ENCODE measurements around the gene LEO1. TPM values are rescaled to one million over a fixed set of nuclear protein-coding genes. Genes with fewer than 3 reads are reported as not detected.
A peak's percentile ranks its signal among the peaks of the same experiment; 100 is the strongest.

Gene LEO1
- total and polyA plus RNA-seq, 2 of the 13 experiments (the other 11 are each of a cell fraction or from before 2014, with no cell fraction given): 17.0 to 60.3 TPM

DNA sequence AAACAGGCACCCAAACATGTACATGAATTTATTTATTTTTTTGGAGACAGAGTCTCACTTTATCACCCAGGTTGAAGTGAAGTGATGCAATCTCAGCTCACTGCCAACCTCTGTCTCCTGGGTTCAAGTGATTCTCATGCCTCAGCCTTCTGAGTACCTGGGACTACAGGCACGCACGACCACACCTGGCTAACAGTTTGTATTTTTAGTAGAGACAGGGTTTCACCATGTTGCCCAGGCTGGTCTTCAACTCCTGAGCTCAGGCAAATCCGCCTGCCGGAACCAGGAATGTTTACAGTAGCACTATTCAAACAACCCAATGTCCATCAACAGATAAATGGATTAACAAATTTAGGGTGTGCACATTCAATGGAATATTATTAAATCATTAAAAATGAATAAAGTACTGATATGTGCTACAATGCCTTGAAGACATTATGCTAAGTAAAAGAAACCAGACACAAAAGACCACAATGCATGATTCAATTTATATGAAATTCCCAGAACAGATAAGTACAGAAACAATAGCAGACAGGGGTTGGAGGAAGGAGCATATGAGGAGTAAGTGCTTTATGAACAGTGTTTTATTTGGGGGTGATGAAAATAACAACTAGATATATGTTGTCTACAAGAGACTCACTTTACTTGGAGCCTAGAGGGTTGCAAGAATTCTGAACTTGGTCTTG lies 1.3 kb downstream of the LEO1 start (continued):
- TF ChIP-seq, protein P1, sequence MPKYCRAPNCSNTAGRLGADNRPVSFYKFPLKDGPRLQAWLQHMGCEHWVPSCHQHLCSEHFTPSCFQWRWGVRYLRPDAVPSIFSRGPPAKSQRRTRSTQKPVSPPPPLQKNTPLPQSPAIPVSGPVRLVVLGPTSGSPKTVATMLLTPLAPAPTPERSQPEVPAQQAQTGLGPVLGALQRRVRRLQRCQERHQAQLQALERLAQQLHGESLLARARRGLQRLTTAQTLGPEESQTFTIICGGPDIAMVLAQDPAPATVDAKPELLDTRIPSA (CRISPR knock-in tag; IDR thresholded peaks at IDR 0.05; ENCODE audit: borderline replicate concordance): no peak
- TF ChIP-seq SMARCC2 (IDR thresholded peaks at IDR 0.05) (no peak), TCF7L2 (IDR thresholded peaks at IDR 0.05; ENCODE audit: low read depth, low read length) (no peak), ARNT2 (CRISPR knock-in tag; IDR thresholded peaks at IDR 0.05; ENCODE audit: low read depth) (peak; percentile 12; the same call in 1 of the 2 replicates), MED1 (CRISPR knock-in tag; IDR thresholded peaks at IDR 0.05) (peak; percentile 89), MIXL1 (CRISPR knock-in tag; IDR thresholded peaks at IDR 0.05) (peak; percentile 92), RXRA (CRISPR knock-in tag; IDR thresholded peaks at IDR 0.05) (no peak), ZNF274 (CRISPR knock-in tag; IDR thresholded peaks at IDR 0.05) (no peak), ZNF264 (CRISPR knock-in tag; IDR thresholded peaks at IDR 0.05) (no peak), ZNF562 (CRISPR knock-in tag; IDR thresholded peaks at IDR 0.05; ENCODE audit: borderline replicate concordance) (no peak), NFYB (CRISPR knock-in tag; IDR thresholded peaks at IDR 0.05) (no peak), HOXA5 (CRISPR knock-in tag; IDR thresholded peaks at IDR 0.05) (no peak), EED (CRISPR knock-in tag; IDR thresholded peaks at IDR 0.05) (no peak), ZNF530 (CRISPR knock-in tag; IDR thresholded peaks at IDR 0.05; ENCODE audit: low read depth) (no peak), MTA1 (CRISPR knock-in tag; IDR thresholded peaks at IDR 0.05; ENCODE audit: borderline replicate concordance) (no peak), ZNF343 (CRISPR knock-in tag; IDR thresholded peaks at IDR 0.05) (no peak), AKAP8 (CRISPR knock-in tag; IDR thresholded peaks at IDR 0.05) (no peak), REXO4 (CRISPR knock-in tag; IDR thresholded peaks at IDR 0.05; ENCODE audit: borderline replicate concordance) (no peak), NR1H2 (CRISPR knock-in tag; IDR thresholded peaks at IDR 0.05; ENCODE audit: borderline replicate concordance, low read depth) (no peak)
- TF ChIP-seq, protein P2, sequence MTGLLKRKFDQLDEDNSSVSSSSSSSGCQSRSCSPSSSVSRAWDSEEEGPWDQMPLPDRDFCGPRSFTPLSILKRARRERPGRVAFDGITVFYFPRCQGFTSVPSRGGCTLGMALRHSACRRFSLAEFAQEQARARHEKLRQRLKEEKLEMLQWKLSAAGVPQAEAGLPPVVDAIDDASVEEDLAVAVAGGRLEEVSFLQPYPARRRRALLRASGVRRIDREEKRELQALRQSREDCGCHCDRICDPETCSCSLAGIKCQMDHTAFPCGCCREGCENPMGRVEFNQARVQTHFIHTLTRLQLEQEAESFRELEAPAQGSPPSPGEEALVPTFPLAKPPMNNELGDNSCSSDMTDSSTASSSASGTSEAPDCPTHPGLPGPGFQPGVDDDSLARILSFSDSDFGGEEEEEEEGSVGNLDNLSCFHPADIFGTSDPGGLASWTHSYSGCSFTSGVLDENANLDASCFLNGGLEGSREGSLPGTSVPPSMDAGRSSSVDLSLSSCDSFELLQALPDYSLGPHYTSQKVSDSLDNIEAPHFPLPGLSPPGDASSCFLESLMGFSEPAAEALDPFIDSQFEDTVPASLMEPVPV (CRISPR knock-in tag; IDR thresholded peaks at IDR 0.05): no peak
- TF ChIP-seq, protein P3, sequence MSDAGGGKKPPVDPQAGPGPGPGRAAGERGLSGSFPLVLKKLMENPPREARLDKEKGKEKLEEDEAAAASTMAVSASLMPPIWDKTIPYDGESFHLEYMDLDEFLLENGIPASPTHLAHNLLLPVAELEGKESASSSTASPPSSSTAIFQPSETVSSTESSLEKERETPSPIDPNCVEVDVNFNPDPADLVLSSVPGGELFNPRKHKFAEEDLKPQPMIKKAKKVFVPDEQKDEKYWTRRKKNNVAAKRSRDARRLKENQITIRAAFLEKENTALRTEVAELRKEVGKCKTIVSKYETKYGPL (CRISPR knock-in tag; IDR thresholded peaks at IDR 0.05): no peak
- TF ChIP-seq, protein P4, sequence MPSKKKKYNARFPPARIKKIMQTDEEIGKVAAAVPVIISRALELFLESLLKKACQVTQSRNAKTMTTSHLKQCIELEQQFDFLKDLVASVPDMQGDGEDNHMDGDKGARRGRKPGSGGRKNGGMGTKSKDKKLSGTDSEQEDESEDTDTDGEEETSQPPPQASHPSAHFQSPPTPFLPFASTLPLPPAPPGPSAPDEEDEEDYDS (CRISPR knock-in tag; IDR thresholded peaks at IDR 0.05): peak; percentile 53; the same call in 1 of the 2 replicates
- TF ChIP-seq, protein P5, sequence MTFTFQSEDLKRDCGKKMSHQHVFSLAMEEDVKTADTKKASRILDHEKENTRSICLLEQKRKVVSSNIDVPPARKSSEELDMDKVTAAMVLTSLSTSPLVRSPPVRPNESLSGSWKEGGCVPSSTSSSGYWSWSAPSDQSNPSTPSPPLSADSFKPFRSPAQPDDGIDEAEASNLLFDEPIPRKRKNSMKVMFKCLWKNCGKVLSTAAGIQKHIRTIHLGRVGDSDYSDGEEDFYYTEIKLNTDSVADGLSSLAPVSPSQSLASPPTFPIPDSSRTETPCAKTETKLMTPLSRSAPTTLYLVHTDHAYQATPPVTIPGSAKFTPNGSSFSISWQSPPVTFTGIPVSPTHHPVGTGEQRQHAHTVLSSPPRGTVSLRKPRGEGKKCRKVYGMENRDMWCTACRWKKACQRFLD (CRISPR knock-in tag; IDR thresholded peaks at IDR 0.05; ENCODE audit: borderline replicate concordance): no peak
- TF ChIP-seq, protein P6, sequence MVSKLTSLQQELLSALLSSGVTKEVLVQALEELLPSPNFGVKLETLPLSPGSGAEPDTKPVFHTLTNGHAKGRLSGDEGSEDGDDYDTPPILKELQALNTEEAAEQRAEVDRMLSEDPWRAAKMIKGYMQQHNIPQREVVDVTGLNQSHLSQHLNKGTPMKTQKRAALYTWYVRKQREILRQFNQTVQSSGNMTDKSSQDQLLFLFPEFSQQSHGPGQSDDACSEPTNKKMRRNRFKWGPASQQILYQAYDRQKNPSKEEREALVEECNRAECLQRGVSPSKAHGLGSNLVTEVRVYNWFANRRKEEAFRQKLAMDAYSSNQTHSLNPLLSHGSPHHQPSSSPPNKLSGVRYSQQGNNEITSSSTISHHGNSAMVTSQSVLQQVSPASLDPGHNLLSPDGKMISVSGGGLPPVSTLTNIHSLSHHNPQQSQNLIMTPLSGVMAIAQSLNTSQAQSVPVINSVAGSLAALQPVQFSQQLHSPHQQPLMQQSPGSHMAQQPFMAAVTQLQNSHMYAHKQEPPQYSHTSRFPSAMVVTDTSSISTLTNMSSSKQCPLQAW (CRISPR knock-in tag; IDR thresholded peaks at IDR 0.05): peak; percentile 37; the same call in 1 of the 2 replicates

Measured in HepG2 (cell line).